Sciatic nerve (tissue), 2 donors: ENCODE measurements around the gene PCNX2. TPM values are rescaled to one million over a fixed set of nuclear protein-coding genes. Genes with fewer than 3 reads are reported as not detected.

ENCODE experiments used
- ATAC-seq: fragments of 200-7000 bp; cut with Tn5 transposase; one replicate; pipeline ENCODE4 v1.9.1; 2020; ENCODE audit warnings: mild to moderate bottlenecking, moderate library complexity
- DNase-seq: peaks from one replicate; pipeline ENCODE4 v3.0.0-alpha.2; 2020; ENCODE audit warnings: low spot score
- intact Hi-C: fragments of 100-400 bp; cut with DNase I; formaldehyde crosslinking; loops from one replicate; pipeline ENCODE4 v1.14.2; 2022
- total RNA-seq: library from RNA; stranded (reverse); fragmentation: NEBNext Ultra II Directional; extraction: Animal tissue kit (Norgen Biotek cat#: 25700); gene quantifications from one replicate; pipeline ENCODE4 v1.2.1, GENCODE V29; 2021
- donor health status: DM: no; HTN: no; CAD: no.
- donor health status: DM: no; HTN: no; CAD: no.

Gene PCNX2
- total RNA-seq, 1 donor from 2014 or later: 16.2 TPM

GRCh38 chr1:232940262-232940661 is 355.3 kb downstream of the PCNX2 start:
- DNase-seq: no peak
- no peak for ATAC-seq
- intact Hi-C loops: no loop called here

GRCh38 chr1:232939748-232940147 is 355.8 kb downstream of the PCNX2 start:
- ATAC-seq (no peak), DNase-seq (no peak)
- intact Hi-C loops: no loop called here

- no peak for DNase-seq
- intact Hi-C loops: no loop called here
- no peak for ATAC-seq
Observed at GRCh38 chr1:232938926-232939325, 356.6 kb downstream of the PCNX2 start.

GRCh38 chr1:232937741-232938375 is 357.7 kb downstream of the PCNX2 start:
- DNase-seq: no peak

GRCh38 chr1:232936941-232937340 is 358.6 kb downstream of the PCNX2 start:
- DNase-seq: no peak
- ATAC-seq: no peak
- intact Hi-C loops: no loop called here

More at GRCh38 chr1:232937741-232938375, 357.7 kb downstream of the PCNX2 start:
- ATAC-seq: no peak
- intact Hi-C loops: no loop called here

Other genes starting within 250 kb of the PCNX2 start
- gene MAP3K21, start 32.0 kb upstream of the PCNX2 start, total RNA-seq: 1.6 TPM